ENCODE data around the gene STPG1. TPM values are rescaled to one million over a fixed set of nuclear protein-coding genes. Genes with fewer than 3 reads are reported as not detected.
A peak's percentile ranks its signal among the peaks of the same experiment; 100 is the strongest.

STPG1 gene
- total RNA-seq, 1 experiment from 2014 or later, result 14.9 TPM

GRCh38 chr1:24424207-24424606 lies 10.6 kb upstream of the STPG1 start:
- H3K27ac ChIP-seq (ENCODE audit: low read length), result no peak overlapping the region
- H3K4me2 ChIP-seq (ENCODE audit: low read length), result no peak overlapping the region
- H3K4me3 ChIP-seq (ENCODE audit: low read length), result no peak overlapping the region
- no peaks in the 10 kb centered on the region for H3K27me3 ChIP-seq (ENCODE audit: low read length)
- ATAC-seq, result no peak
- POLR2A ChIA-PET (ENCODE audit: unreplicated experiment), result no interaction called here
- H3K79me2 ChIP-seq (ENCODE audit: low read length), result peaks cover 24% of the 10 kb centered on the region
- H3K4me1 ChIP-seq (ENCODE audit: insufficient read depth, low read length), result peaks cover 6% of the 10 kb centered on the region
- H3F3A ChIP-seq (ENCODE audit: low read length, unreplicated experiment), result no peaks in the 10 kb centered on the region
- intact Hi-C loops (cut with micrococcal nuclease), result no loop called here
- no peaks in the 10 kb centered on the region for H3K9me2 ChIP-seq (replicated peaks; ENCODE audit: low read length)
- H3K9me3 ChIP-seq (ENCODE audit: low read length), result no peaks in the 10 kb centered on the region
- CTCF ChIA-PET, result no interaction called here
- H2AFZ ChIP-seq (ENCODE audit: low read length), result no peak overlapping the region
- TF ChIP-seq EZH2phosphoT487 (IDR thresholded peaks at IDR 0.05; ENCODE audit: borderline replicate concordance, low read length) (no peak), CTCF (conservative IDR thresholded peaks at IDR 0.05; ENCODE audit: low read depth, low read length) (no peak), EZH2 (IDR thresholded peaks at IDR 0.05; ENCODE audit: low read length, unreplicated experiment) (no peak)
- H3K36me3 ChIP-seq (ENCODE audit: low read depth, low read length), result peaks cover 22% of the 10 kb centered on the region
- BruUV-seq (replicated peaks), result no TSS peak
- DNase-seq, result no peak
- H3K9ac ChIP-seq (ENCODE audit: low read length), result no peak overlapping the region
- no peaks in the 10 kb centered on the region for H4K20me1 ChIP-seq (ENCODE audit: low read length)

GRCh38 chr1:24421502-24421901 lies 7.9 kb upstream of the STPG1 start:
- ChIA-PET POLR2A (ENCODE audit: unreplicated experiment) (no interaction called here), CTCF (no interaction called here)
- TF ChIP-seq EZH2phosphoT487 (IDR thresholded peaks at IDR 0.05; ENCODE audit: borderline replicate concordance, low read length) (no peak), CTCF (conservative IDR thresholded peaks at IDR 0.05; ENCODE audit: low read depth, low read length) (peak; percentile 51)
- Histone ChIP-seq H4K20me1 (ENCODE audit: low read length) (no peaks in the 10 kb centered on the region), H2AFZ (ENCODE audit: low read length) (no peak overlapping the region), H3K4me3 (ENCODE audit: low read length) (no peak overlapping the region), H3K9me3 (ENCODE audit: low read length) (no peaks in the 10 kb centered on the region), H3K27ac (ENCODE audit: low read length) (no peak overlapping the region), H3K79me2 (ENCODE audit: low read length) (peaks cover 46% of the 10 kb centered on the region), H3K9ac (ENCODE audit: low read length) (no peak overlapping the region), H3K36me3 (ENCODE audit: low read depth, low read length) (peaks cover 22% of the 10 kb centered on the region), H3K27me3 (ENCODE audit: low read length) (no peaks in the 10 kb centered on the region), H3K4me1 (ENCODE audit: insufficient read depth, low read length) (peaks cover 31% of the 10 kb centered on the region), H3F3A (ENCODE audit: low read length, unreplicated experiment) (peaks cover 10% of the 10 kb centered on the region), H3K4me2 (ENCODE audit: low read length) (no peak overlapping the region), H3K9me2 (replicated peaks; ENCODE audit: low read length) (no peaks in the 10 kb centered on the region)
- DNase-seq (peak; percentile 28), ATAC-seq (no peak)
- intact Hi-C loops (cut with micrococcal nuclease), result no loop called here
- BruUV-seq (replicated peaks), result no TSS peak

- Histone ChIP-seq H3K27me3 (ENCODE audit: low read length) (no peaks in the 10 kb centered on the region), H3K9me3 (ENCODE audit: low read length) (no peaks in the 10 kb centered on the region), H3K9ac (ENCODE audit: low read length) (no peak overlapping the region), H3K4me3 (ENCODE audit: low read length) (no peak overlapping the region), H3K79me2 (ENCODE audit: low read length) (peaks cover 54% of the 10 kb centered on the region), H4K20me1 (ENCODE audit: low read length) (no peaks in the 10 kb centered on the region), H3K27ac (ENCODE audit: low read length) (no peak overlapping the region), H3K4me1 (ENCODE audit: insufficient read depth, low read length) (peaks cover 36% of the 10 kb centered on the region), H3K4me2 (ENCODE audit: low read length) (no peak overlapping the region), H3K9me2 (replicated peaks; ENCODE audit: low read length) (no peaks in the 10 kb centered on the region), H3K36me3 (ENCODE audit: low read depth, low read length) (peaks cover 22% of the 10 kb centered on the region), H2AFZ (ENCODE audit: low read length) (no peak overlapping the region), H3F3A (ENCODE audit: low read length, unreplicated experiment) (peaks cover 10% of the 10 kb centered on the region)
- no peak for ATAC-seq
- ChIA-PET POLR2A (ENCODE audit: unreplicated experiment) (no interaction called here), CTCF (no interaction called here)
- no peak for DNase-seq
- intact Hi-C loops (cut with micrococcal nuclease), result no loop called here
- no TSS peak for BruUV-seq (replicated peaks)
- TF ChIP-seq EZH2 (IDR thresholded peaks at IDR 0.05; ENCODE audit: low read length, unreplicated experiment) (no peak), CTCF (conservative IDR thresholded peaks at IDR 0.05; ENCODE audit: low read depth, low read length) (no peak), EZH2phosphoT487 (IDR thresholded peaks at IDR 0.05; ENCODE audit: borderline replicate concordance, low read length) (no peak)
These were observed 7.0 kb upstream of the STPG1 start for GRCh38 chr1:24420547-24420946.
